ENCODE data around the gene SPATA1.
"Not testable (repeated sequence)": the region's sequence is repeated elsewhere in the genome, so short reads cannot be mapped to it uniquely, and the experiment has no call there.

Gene SPATA1

GRCh38 chr1:84583648-84584047, 77.5 kb downstream of the SPATA1 start:
- H3K27me3 ChIP-seq (ENCODE audit: control insufficient read depth in 1 of 2, insufficient read depth in 2 of 2, low read length in 2 of 2): no peaks in the 10 kb centered on the region
- no peak overlapping the region for H3K9ac ChIP-seq (ENCODE audit: low read depth in 1 of 2, low read length in 2 of 2)
- no peaks in the 10 kb centered on the region for H3K9me3 ChIP-seq (ENCODE audit: control insufficient read depth in 1 of 2, low read length in 2 of 2)
- H3K27ac ChIP-seq (ENCODE audit: low read depth, low read length): no peak overlapping the region
- no peak overlapping the region for H3K4me3 ChIP-seq (ENCODE audit: low read depth in 1 of 2, low read length in 2 of 2)
- no peaks in the 10 kb centered on the region for H3K4me1 ChIP-seq (ENCODE audit: control insufficient read depth in 1 of 2, insufficient read depth in 2 of 2, low read length in 2 of 2)
- H3K36me3 ChIP-seq (ENCODE audit: control insufficient read depth in 1 of 2, insufficient read depth in 2 of 2, low read length in 2 of 2): no peaks in the 10 kb centered on the region

DNA sequence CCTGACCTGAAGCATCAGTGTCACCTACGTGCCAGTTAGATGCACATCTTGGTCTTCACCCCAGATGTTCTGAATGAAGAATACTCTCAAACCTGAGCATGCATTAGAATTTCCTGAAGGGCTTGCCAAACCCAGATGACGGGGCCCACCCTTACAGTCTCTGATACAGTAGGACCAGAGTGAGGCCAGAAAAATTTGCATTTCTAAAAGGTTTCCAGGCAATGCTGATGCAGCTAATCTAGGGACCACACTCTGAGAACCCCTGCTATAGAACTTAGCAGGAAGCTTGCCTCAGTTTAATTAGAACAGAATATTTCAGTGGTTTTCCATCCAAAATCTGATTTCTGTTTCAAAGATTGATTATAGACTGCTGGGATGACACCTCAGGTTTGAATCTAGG, 77.9 kb downstream of the SPATA1 start:
- H3K9ac ChIP-seq (ENCODE audit: low read depth in 1 of 2, low read length in 2 of 2): no peak overlapping the region
- no peak overlapping the region for H3K4me3 ChIP-seq (ENCODE audit: low read depth in 1 of 2, low read length in 2 of 2)
- no peaks in the 10 kb centered on the region for H3K9me3 ChIP-seq (ENCODE audit: control insufficient read depth in 1 of 2, low read length in 2 of 2)
- no peaks in the 10 kb centered on the region for H3K4me1 ChIP-seq (ENCODE audit: control insufficient read depth in 1 of 2, insufficient read depth in 2 of 2, low read length in 2 of 2)
- no peak overlapping the region for H3K27ac ChIP-seq (ENCODE audit: low read depth, low read length)
- no peaks in the 10 kb centered on the region for H3K27me3 ChIP-seq (ENCODE audit: control insufficient read depth in 1 of 2, insufficient read depth in 2 of 2, low read length in 2 of 2)
- no peaks in the 10 kb centered on the region for H3K36me3 ChIP-seq (ENCODE audit: control insufficient read depth in 1 of 2, insufficient read depth in 2 of 2, low read length in 2 of 2)

DNA sequence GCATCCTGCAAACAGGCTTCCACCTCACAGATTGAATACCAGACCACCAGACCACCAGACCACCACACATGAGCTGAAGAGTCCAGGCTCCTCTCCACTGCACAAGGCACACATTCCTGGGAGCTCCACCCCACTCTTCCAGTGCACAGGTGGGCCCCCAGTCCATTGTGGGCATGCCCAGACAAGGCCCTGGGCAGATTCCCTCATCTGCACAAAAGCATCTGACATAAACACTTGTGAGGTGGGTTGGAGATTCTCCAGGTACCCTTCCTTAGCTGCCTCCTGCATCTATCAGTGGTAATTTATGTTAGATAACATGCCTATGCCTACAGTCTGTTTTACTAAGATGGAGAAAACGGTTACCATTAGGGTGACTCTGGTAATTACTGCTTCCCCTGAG, 79.6 kb downstream of the SPATA1 start:
- Histone ChIP-seq H3K27me3 (ENCODE audit: control insufficient read depth in 1 of 2, insufficient read depth in 2 of 2, low read length in 2 of 2) (no peaks in the 10 kb centered on the region), H3K4me1 (ENCODE audit: control insufficient read depth in 1 of 2, insufficient read depth in 2 of 2, low read length in 2 of 2) (no peaks in the 10 kb centered on the region), H3K27ac (ENCODE audit: low read depth, low read length) (no peak overlapping the region), H3K4me3 (ENCODE audit: low read depth in 1 of 2, low read length in 2 of 2) (no peak overlapping the region), H3K36me3 (ENCODE audit: control insufficient read depth in 1 of 2, insufficient read depth in 2 of 2, low read length in 2 of 2) (no peaks in the 10 kb centered on the region), H3K9ac (ENCODE audit: low read depth in 1 of 2, low read length in 2 of 2) (no peak overlapping the region), H3K9me3 (ENCODE audit: control insufficient read depth in 1 of 2, low read length in 2 of 2) (no peaks in the 10 kb centered on the region)

DNA sequence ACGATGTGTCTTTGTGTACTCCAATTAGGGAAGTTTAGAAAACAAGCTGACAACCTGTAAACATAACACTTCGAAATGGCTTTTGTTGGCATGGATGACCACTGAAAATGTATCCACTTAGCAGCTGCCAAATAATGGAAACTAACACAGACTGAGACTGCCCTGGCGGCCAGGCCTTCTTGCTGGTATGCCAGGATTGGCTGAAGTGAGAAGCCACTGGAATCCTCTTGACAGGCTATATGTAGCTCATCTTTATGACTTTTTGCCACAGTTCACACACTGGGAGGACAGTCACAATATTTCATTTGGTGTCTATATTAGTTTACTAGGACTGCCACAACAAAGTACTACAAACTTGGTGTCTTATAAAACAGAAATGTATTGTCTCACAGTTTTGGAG, 80.9 kb downstream of the SPATA1 start:
- Histone ChIP-seq H3K4me1 (ENCODE audit: control insufficient read depth in 1 of 2, insufficient read depth in 2 of 2, low read length in 2 of 2) (no peaks in the 10 kb centered on the region), H3K9ac (ENCODE audit: low read depth in 1 of 2, low read length in 2 of 2) (no peak overlapping the region), H3K27ac (ENCODE audit: low read depth, low read length) (no peak overlapping the region), H3K36me3 (ENCODE audit: control insufficient read depth in 1 of 2, insufficient read depth in 2 of 2, low read length in 2 of 2) (no peaks in the 10 kb centered on the region), H3K4me3 (ENCODE audit: low read depth in 1 of 2, low read length in 2 of 2) (no peak overlapping the region), H3K27me3 (ENCODE audit: control insufficient read depth in 1 of 2, insufficient read depth in 2 of 2, low read length in 2 of 2) (no peaks in the 10 kb centered on the region), H3K9me3 (ENCODE audit: control insufficient read depth in 1 of 2, low read length in 2 of 2) (no peaks in the 10 kb centered on the region)

DNA sequence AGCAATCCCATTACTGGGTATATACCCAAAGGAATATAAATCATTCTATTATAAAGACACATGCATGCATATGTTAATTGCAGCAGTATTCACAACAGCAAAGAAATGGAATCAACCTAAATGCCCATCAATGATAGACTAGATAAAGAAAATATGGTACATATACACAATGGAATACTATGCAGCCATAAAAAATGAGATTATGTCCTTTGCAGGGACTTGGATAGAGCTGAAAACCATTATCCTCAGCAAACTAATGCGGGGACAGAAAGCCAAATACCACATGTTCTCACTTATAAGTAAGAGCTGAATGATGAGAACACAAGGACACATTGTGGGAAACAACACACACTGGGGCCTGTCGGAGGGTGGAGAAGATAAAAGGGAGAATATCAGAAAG, 88.8 kb downstream of the SPATA1 start:
- H3K27ac ChIP-seq (ENCODE audit: low read depth, low read length); H3K36me3 ChIP-seq (ENCODE audit: control insufficient read depth in 1 of 2, insufficient read depth in 2 of 2, low read length in 2 of 2); H3K9me3 ChIP-seq (ENCODE audit: control insufficient read depth in 1 of 2, low read length in 2 of 2); H3K4me1 ChIP-seq (ENCODE audit: control insufficient read depth in 1 of 2, insufficient read depth in 2 of 2, low read length in 2 of 2); H3K9ac ChIP-seq (ENCODE audit: low read depth in 1 of 2, low read length in 2 of 2); H3K27me3 ChIP-seq (ENCODE audit: control insufficient read depth in 1 of 2, insufficient read depth in 2 of 2, low read length in 2 of 2); H3K4me3 ChIP-seq (ENCODE audit: low read depth in 1 of 2, low read length in 2 of 2): not testable (repeated sequence)

GRCh38 chr1:84597011-84597410, 90.8 kb downstream of the SPATA1 start:
- H3K36me3 ChIP-seq (ENCODE audit: control insufficient read depth in 1 of 2, insufficient read depth in 2 of 2, low read length in 2 of 2): no peaks in the 10 kb centered on the region

DNA sequence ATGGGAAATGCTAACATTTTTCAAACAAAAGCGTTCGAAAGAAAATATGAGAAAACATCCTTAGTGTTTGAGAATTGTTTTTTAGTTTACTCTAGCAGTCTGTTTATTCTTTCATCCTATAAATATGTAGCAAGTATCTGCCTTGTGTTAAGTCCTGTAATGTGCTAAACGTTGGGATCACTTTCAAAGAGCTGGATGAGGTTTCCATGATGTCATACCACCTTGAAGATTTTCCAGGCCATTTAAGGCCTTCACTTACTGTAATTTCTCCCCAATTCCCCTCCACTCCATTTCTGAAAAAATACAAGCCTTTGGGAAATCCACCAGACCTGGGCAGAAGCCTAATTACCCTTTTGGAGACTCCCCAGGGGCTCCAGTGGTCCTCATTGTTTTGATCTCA, 92.2 kb downstream of the SPATA1 start:
- Histone ChIP-seq H3K4me1 (ENCODE audit: control insufficient read depth in 1 of 2, insufficient read depth in 2 of 2, low read length in 2 of 2) (no peaks in the 10 kb centered on the region), H3K9ac (ENCODE audit: low read depth in 1 of 2, low read length in 2 of 2) (no peak overlapping the region), H3K36me3 (ENCODE audit: control insufficient read depth in 1 of 2, insufficient read depth in 2 of 2, low read length in 2 of 2) (no peaks in the 10 kb centered on the region), H3K27me3 (ENCODE audit: control insufficient read depth in 1 of 2, insufficient read depth in 2 of 2, low read length in 2 of 2) (no peaks in the 10 kb centered on the region), H3K9me3 (ENCODE audit: control insufficient read depth in 1 of 2, low read length in 2 of 2) (no peaks in the 10 kb centered on the region), H3K27ac (ENCODE audit: low read depth, low read length) (no peak overlapping the region), H3K4me3 (ENCODE audit: low read depth in 1 of 2, low read length in 2 of 2) (no peak overlapping the region)

More at GRCh38 chr1:84597011-84597410, 90.8 kb downstream of the SPATA1 start:
- Histone ChIP-seq H3K4me1 (ENCODE audit: control insufficient read depth in 1 of 2, insufficient read depth in 2 of 2, low read length in 2 of 2) (no peaks in the 10 kb centered on the region), H3K27ac (ENCODE audit: low read depth, low read length) (no peak overlapping the region), H3K27me3 (ENCODE audit: control insufficient read depth in 1 of 2, insufficient read depth in 2 of 2, low read length in 2 of 2) (no peaks in the 10 kb centered on the region), H3K9me3 (ENCODE audit: control insufficient read depth in 1 of 2, low read length in 2 of 2) (no peaks in the 10 kb centered on the region), H3K9ac (ENCODE audit: low read depth in 1 of 2, low read length in 2 of 2) (no peak overlapping the region), H3K4me3 (ENCODE audit: low read depth in 1 of 2, low read length in 2 of 2) (no peak overlapping the region)

GRCh38 chr1:84598846-84599741, 92.9 kb downstream of the SPATA1 start:
- Histone ChIP-seq H3K9ac (ENCODE audit: low read depth in 1 of 2, low read length in 2 of 2) (no peak overlapping the region), H3K9me3 (ENCODE audit: control insufficient read depth in 1 of 2, low read length in 2 of 2) (no peaks in the 10 kb centered on the region), H3K36me3 (ENCODE audit: control insufficient read depth in 1 of 2, insufficient read depth in 2 of 2, low read length in 2 of 2) (no peaks in the 10 kb centered on the region), H3K27me3 (ENCODE audit: control insufficient read depth in 1 of 2, insufficient read depth in 2 of 2, low read length in 2 of 2) (no peaks in the 10 kb centered on the region), H3K27ac (ENCODE audit: low read depth, low read length) (no peak overlapping the region), H3K4me3 (ENCODE audit: low read depth in 1 of 2, low read length in 2 of 2) (no peak overlapping the region), H3K4me1 (ENCODE audit: control insufficient read depth in 1 of 2, insufficient read depth in 2 of 2, low read length in 2 of 2) (no peaks in the 10 kb centered on the region)

DNA sequence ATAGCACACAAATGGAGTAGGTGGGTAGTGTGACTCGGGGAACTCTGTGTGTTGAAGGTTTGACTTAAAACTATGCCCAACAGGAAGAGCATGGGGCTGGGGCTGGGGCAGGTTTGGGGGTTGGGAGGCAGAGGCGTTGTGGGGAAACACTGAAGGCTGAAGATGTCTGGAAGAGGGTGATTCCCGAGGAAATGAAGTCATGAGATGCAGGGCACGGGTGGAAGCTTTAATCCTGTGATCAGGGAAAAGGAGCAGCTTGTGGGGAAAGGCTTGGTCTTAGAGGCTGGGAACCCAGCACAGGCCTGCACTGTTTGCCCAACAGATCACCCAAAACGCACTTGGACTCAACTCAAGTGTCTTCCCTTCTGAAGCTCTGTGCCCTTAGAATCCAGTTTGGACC, 94.6 kb downstream of the SPATA1 start:
- H3K27me3 ChIP-seq (ENCODE audit: control insufficient read depth in 1 of 2, insufficient read depth in 2 of 2, low read length in 2 of 2): no peaks in the 10 kb centered on the region
- H3K27ac ChIP-seq (ENCODE audit: low read depth, low read length): no peak overlapping the region
- H3K9me3 ChIP-seq (ENCODE audit: control insufficient read depth in 1 of 2, low read length in 2 of 2): peaks cover 16 to 17% of the 10 kb centered on the region in 2 donors
- H3K4me1 ChIP-seq (ENCODE audit: control insufficient read depth in 1 of 2, insufficient read depth in 2 of 2, low read length in 2 of 2): no peaks in the 10 kb centered on the region
- H3K36me3 ChIP-seq (ENCODE audit: control insufficient read depth in 1 of 2, insufficient read depth in 2 of 2, low read length in 2 of 2): no peaks in the 10 kb centered on the region
- H3K9ac ChIP-seq (ENCODE audit: low read depth in 1 of 2, low read length in 2 of 2): no peak overlapping the region
- no peak overlapping the region for H3K4me3 ChIP-seq (ENCODE audit: low read depth in 1 of 2, low read length in 2 of 2)

DNA sequence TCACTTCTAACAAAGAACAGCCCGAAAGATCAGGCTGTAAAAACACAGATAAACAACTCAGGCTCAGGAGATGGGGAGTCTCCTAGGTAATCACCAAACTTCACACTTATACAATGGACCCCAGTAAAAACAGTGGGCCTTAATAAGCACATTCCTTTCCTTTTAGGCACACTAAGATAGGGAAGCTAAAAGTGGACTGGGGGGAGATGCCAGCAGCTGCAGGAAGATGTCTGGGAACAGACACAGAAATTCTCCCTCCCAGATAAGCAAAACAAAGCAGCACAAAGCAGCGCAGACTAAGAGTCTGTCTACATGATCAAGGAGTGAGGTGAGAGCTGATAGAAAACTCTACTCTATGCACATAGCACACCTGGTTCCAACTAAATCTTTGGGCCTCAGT, 97.0 kb downstream of the SPATA1 start:
- Histone ChIP-seq H3K27me3 (ENCODE audit: control insufficient read depth in 1 of 2, insufficient read depth in 2 of 2, low read length in 2 of 2) (no peaks in the 10 kb centered on the region), H3K27ac (ENCODE audit: low read depth, low read length) (no peak overlapping the region), H3K4me3 (ENCODE audit: low read depth in 1 of 2, low read length in 2 of 2) (no peak overlapping the region), H3K9ac (ENCODE audit: low read depth in 1 of 2, low read length in 2 of 2) (no peak overlapping the region), H3K9me3 (ENCODE audit: control insufficient read depth in 1 of 2, low read length in 2 of 2) (peaks cover 20 to 26% of the 10 kb centered on the region in 2 donors), H3K36me3 (ENCODE audit: control insufficient read depth in 1 of 2, insufficient read depth in 2 of 2, low read length in 2 of 2) (no peaks in the 10 kb centered on the region), H3K4me1 (ENCODE audit: control insufficient read depth in 1 of 2, insufficient read depth in 2 of 2, low read length in 2 of 2) (no peaks in the 10 kb centered on the region)
